Neural progenitor cell (in vitro differentiated cells): ENCODE results near the gene LCK.

Experiments used
- EZH2 ChIP-seq: fragments of 200-600 bp; sonication (generic); IDR thresholded peaks from 2 replicates; pipeline ENCODE4 v1.6.1; 2017; ENCODE audit warnings: antibody characterized with exemption, mild to moderate bottlenecking, moderate library complexity
- TF ChIP-seq, protein P1 (sequence below): fragments of 200-600 bp; sonication (generic); IDR thresholded peaks from 2 replicates; pipeline ENCODE4 v1.5.1; 2017; ENCODE audit warnings: antibody characterized with exemption, mild to moderate bottlenecking

DNA sequence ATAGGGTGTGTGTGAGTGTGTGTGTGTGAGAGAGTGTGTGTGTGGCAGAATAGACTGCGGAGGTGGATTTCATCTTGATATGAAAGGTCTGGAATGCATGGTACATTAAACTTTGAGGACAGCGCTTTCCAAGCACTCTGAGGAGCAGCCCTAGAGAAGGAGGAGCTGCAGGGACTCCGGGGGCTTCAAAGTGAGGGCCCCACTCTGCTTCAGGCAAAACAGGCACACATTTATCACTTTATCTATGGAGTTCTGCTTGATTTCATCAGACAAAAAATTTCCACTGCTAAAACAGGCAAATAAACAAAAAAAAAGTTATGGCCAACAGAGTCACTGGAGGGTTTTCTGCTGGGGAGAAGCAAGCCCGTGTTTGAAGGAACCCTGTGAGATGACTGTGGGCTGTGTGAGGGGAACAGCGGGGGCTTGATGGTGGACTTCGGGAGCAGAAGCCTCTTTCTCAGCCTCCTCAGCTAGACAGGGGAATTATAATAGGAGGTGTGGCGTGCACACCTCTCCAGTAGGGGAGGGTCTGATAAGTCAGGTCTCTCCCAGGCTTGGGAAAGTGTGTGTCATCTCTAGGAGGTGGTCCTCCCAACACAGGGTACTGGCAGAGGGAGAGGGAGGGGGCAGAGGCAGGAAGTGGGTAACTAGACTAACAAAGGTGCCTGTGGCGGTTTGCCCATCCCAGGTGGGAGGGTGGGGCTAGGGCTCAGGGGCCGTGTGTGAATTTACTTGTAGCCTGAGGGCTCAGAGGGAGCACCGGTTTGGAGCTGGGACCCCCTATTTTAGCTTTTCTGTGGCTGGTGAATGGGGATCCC is 22.5 kb downstream of the LCK start:
- TF ChIP-seq, protein P1, sequence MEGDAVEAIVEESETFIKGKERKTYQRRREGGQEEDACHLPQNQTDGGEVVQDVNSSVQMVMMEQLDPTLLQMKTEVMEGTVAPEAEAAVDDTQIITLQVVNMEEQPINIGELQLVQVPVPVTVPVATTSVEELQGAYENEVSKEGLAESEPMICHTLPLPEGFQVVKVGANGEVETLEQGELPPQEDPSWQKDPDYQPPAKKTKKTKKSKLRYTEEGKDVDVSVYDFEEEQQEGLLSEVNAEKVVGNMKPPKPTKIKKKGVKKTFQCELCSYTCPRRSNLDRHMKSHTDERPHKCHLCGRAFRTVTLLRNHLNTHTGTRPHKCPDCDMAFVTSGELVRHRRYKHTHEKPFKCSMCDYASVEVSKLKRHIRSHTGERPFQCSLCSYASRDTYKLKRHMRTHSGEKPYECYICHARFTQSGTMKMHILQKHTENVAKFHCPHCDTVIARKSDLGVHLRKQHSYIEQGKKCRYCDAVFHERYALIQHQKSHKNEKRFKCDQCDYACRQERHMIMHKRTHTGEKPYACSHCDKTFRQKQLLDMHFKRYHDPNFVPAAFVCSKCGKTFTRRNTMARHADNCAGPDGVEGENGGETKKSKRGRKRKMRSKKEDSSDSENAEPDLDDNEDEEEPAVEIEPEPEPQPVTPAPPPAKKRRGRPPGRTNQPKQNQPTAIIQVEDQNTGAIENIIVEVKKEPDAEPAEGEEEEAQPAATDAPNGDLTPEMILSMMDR = no peak
- TF ChIP-seq EZH2 = no peak
